Lower lobe of right lung (tissue), 2 donors: ENCODE measurements around the gene JAG2. TPM values are rescaled to one million over a fixed set of nuclear protein-coding genes. Genes with fewer than 3 reads are reported as not detected.

ENCODE experiments used
- ATAC-seq, 2 donors: fragments of 200-7000 bp; cut with Tn5 transposase; one replicate each; pipeline ENCODE4 v1.9.1; 2020 to 2022; ENCODE audit warnings: mild to moderate bottlenecking in 2 of 2, moderate library complexity in 2 of 2
- DNase-seq: peaks from one replicate; pipeline ENCODE4 v3.0.0-alpha.2; 2020
- H3K27ac ChIP-seq: fragments of 200-600 bp; one replicate; pipeline ENCODE4 v1.8.0; 2022
- H3K27me3 ChIP-seq: fragments of 200-600 bp; one replicate; pipeline ENCODE4 v1.8.0; 2022; ENCODE audit warnings: low read depth
- H3K36me3 ChIP-seq: fragments of 200-600 bp; one replicate; pipeline ENCODE4 v1.8.0; 2022; ENCODE audit warnings: mild to moderate bottlenecking
- H3K4me1 ChIP-seq: fragments of 200-600 bp; one replicate; pipeline ENCODE4 v1.8.0; 2022
- H3K4me3 ChIP-seq: fragments of 200-600 bp; one replicate; pipeline ENCODE4 v1.8.0; 2022; ENCODE audit warnings: mild to moderate bottlenecking
- H3K9me3 ChIP-seq: fragments of 200-600 bp; one replicate; pipeline ENCODE4 v1.8.0; 2022
- intact Hi-C: fragments of 100-400 bp; cut with DNase I; formaldehyde crosslinking; loops from one replicate; pipeline ENCODE4 v1.11.0; 2022
- total RNA-seq: library from RNA; stranded (reverse); fragmentation: NEBNext Ultra II Directional; extraction: Animal tissue kit (Norgen Biotek cat#: 25700); gene quantifications from one replicate; pipeline ENCODE4 v1.2.1, GENCODE V29; 2021
- TF ChIP-seq, protein P1 (sequence below): fragments of 200-600 bp; IDR thresholded peaks from one replicate; pipeline ENCODE4 v1.8.0; 2022; ENCODE audit warnings: antibody characterized with exemption, mild to moderate bottlenecking
- donor health status: DM: no; HTN: yes; CAD: no; lungs with severe emphysema.

Gene JAG2
- total RNA-seq, 1 donor from 2014 or later, result 29.2 TPM

DNA sequence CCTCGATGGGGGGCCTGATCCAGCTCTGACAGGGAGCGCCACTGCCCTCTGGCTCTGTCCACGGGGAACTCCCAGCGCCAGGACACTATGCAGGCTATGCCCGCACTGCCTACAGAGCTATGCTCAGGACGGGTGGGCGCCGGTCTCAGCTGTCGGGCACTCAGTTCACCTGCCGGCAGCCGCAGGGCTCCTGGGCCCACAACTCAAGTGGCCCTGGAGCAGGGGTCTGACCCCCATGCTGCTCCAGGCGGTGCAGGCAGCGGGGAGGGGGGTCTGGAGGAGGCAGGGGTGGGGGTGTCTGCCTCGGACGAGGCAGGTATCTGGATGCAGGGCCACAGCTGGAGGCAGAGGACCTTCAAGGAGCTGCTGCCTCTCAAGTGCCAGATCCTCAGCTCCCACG is 41.1 kb upstream of the JAG2 start:
- intact Hi-C loops, result no loop called here
- Histone ChIP-seq H3K4me1 (peaks cover 15% of the 10 kb centered on the region), H3K36me3 (peaks cover 55% of the 10 kb centered on the region), H3K9me3 (no peaks in the 10 kb centered on the region), H3K27me3 (no peaks in the 10 kb centered on the region), H3K27ac (no peak overlapping the region), H3K4me3 (no peak overlapping the region)
- DNase-seq (no peak), ATAC-seq (no peak)
- TF ChIP-seq, protein P1, sequence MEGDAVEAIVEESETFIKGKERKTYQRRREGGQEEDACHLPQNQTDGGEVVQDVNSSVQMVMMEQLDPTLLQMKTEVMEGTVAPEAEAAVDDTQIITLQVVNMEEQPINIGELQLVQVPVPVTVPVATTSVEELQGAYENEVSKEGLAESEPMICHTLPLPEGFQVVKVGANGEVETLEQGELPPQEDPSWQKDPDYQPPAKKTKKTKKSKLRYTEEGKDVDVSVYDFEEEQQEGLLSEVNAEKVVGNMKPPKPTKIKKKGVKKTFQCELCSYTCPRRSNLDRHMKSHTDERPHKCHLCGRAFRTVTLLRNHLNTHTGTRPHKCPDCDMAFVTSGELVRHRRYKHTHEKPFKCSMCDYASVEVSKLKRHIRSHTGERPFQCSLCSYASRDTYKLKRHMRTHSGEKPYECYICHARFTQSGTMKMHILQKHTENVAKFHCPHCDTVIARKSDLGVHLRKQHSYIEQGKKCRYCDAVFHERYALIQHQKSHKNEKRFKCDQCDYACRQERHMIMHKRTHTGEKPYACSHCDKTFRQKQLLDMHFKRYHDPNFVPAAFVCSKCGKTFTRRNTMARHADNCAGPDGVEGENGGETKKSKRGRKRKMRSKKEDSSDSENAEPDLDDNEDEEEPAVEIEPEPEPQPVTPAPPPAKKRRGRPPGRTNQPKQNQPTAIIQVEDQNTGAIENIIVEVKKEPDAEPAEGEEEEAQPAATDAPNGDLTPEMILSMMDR, result no peak

DNA sequence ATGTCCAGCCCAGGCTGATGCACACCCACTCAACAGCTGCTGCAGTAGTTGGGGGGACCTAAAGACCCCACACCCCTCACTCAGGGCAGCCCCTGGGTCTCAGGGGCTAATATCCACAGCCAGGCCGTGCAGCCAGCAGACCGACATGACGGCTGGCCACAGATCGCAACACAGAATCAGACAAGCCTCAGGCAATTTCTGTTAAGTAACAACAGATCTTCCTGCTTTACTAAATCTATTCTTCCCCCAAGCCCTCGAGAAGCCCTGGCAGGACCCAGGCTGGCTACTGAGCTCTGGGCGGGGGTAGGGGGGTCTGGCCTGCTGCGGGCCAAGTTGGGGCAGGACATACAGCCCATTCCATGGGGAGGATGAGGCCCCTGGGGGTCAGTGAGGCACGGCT is 40.5 kb upstream of the JAG2 start:
- H3K27me3 ChIP-seq, result no peaks in the 10 kb centered on the region
- no peaks in the 10 kb centered on the region for H3K9me3 ChIP-seq
- H3K4me3 ChIP-seq, result no peak overlapping the region
- H3K4me1 ChIP-seq, result peaks cover 20% of the 10 kb centered on the region
- TF ChIP-seq, protein P1, result no peak
- peaks cover 49% of the 10 kb centered on the region for H3K36me3 ChIP-seq
- intact Hi-C loops, result no loop called here
- ATAC-seq (no peak), DNase-seq (no peak)
- H3K27ac ChIP-seq, result no peak overlapping the region

DNA sequence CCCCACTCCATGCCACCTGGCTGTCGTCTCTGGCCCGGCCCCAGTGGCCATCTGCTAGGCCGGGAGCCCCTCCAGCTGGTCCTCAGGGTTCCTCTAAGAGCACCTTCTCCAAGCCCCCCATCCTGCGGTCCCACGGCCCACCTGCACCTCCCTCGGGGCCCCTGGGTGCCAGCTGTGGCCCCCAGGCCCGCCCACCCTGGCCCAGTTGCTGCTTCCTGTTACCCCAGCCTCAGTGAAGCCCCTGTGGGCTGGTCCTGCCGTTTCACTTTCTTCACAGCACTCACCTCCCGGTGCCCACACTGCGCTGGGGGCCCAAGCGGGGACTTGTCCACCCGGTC is 40.1 kb upstream of the JAG2 start:
- DNase-seq, result no peak
- H3K4me1 ChIP-seq, result peaks cover 24% of the 10 kb centered on the region
- no peak for ATAC-seq
- TF ChIP-seq, protein P1, result no peak
- no peak overlapping the region for H3K4me3 ChIP-seq
- no peak overlapping the region for H3K27ac ChIP-seq
- intact Hi-C loops, result no loop called here
- H3K27me3 ChIP-seq, result no peaks in the 10 kb centered on the region
- no peaks in the 10 kb centered on the region for H3K9me3 ChIP-seq
- peaks cover 46% of the 10 kb centered on the region for H3K36me3 ChIP-seq

DNA sequence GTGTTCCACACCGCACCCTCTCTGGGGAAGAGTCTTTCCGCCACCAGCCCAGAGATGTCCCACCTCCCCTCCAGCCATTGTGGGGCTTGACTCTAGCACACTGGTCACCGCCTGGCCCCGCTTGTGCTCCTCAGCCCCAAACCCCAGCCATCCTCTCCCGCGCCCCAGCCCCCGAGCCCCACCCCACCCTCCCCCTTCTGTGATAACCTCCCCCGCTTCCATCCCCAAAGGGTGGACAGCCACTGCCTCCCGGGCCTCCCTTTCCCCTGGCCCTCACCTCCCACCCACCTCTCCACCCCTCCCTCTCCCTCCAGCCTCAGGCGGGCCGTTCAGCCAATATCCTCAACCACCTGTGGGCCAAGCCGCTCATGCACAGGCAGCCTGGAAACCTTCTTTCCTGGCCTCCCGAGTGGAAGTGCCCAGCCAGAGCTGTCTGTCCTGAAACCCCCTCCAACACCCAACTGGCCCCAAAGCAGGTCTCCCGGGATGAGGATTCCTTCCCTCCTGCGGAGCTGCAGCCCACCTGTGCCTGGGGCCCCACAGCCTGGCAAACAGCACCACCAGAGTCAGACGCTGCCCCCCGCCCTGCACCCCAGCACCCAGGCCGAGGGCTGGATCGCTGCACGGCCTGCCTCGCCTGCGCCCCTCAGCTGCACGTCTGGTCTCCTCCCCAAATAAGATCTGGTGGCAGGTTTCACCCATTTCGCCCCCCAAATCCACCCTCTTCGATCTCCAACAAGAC is 39.6 kb upstream of the JAG2 start:
- Histone ChIP-seq H3K4me3 (no peak overlapping the region), H3K4me1 (peaks cover 28% of the 10 kb centered on the region), H3K36me3 (peaks cover 40% of the 10 kb centered on the region), H3K27ac (no peak overlapping the region), H3K9me3 (no peaks in the 10 kb centered on the region), H3K27me3 (no peaks in the 10 kb centered on the region)
- ATAC-seq (no peak), DNase-seq (no peak)
- intact Hi-C loops, result no loop called here
- TF ChIP-seq, protein P1, result no peak

DNA sequence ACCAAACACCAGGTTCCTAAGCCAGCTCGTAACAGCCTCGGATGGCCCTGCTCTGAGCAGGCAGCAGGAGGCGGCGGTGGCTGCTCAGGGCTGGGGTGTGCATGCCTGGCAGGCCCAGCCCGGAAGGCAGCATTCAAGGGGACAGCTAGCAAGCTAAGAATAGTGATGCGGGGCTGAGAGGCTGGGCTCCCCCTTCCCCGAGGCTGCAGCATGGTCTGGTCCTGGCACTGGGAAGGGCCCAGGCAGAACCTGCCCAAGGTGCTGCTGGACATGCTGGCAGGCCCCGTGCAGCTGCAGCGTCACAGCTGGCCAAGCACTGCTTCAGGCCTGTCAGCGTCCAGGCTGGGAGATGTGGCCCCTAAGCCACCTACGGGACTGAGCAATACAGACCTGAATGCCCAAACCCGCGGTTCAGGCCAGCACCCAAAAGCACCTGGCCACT is 38.9 kb upstream of the JAG2 start:
- DNase-seq (no peak), ATAC-seq (no peak)
- H3K36me3 ChIP-seq, result peaks cover 33% of the 10 kb centered on the region

More for the DNA sequence above, 38.9 kb upstream of the JAG2 start:
- H3K4me1 ChIP-seq, result peaks cover 34% of the 10 kb centered on the region
- TF ChIP-seq, protein P1, result no peak
- H3K4me3 ChIP-seq, result no peak overlapping the region
- H3K9me3 ChIP-seq, result no peaks in the 10 kb centered on the region
- intact Hi-C loops, result no loop called here
- no peaks in the 10 kb centered on the region for H3K27me3 ChIP-seq
- no peak overlapping the region for H3K27ac ChIP-seq
